Coronary artery (tissue), 2 donors: ENCODE results near the gene CRACR2A.

Source experiments
- DNase-seq: peaks from one replicate; pipeline ENCODE4 v3.0.0-alpha.2; 2017; ENCODE audit warnings: low spot score
- H3K27ac ChIP-seq, 2 donors: fragments of 200-600 bp; sonication (generic); one replicate each; pipeline ENCODE4 v1.5.1; 2016 to 2019
- H3K4me3 ChIP-seq: fragments of 200-600 bp; sonication (generic); 2 replicates; pipeline ENCODE4 v1.5.1; 2016; ENCODE audit warnings: mild to moderate bottlenecking, moderate library complexity
- TF ChIP-seq, protein P1 (sequence below): fragments of 200-600 bp; sonication (generic); IDR thresholded peaks from one replicate; pipeline ENCODE4 v1.5.1; 2019; ENCODE audit warnings: antibody characterized with exemption

The CRACR2A gene

DNA sequence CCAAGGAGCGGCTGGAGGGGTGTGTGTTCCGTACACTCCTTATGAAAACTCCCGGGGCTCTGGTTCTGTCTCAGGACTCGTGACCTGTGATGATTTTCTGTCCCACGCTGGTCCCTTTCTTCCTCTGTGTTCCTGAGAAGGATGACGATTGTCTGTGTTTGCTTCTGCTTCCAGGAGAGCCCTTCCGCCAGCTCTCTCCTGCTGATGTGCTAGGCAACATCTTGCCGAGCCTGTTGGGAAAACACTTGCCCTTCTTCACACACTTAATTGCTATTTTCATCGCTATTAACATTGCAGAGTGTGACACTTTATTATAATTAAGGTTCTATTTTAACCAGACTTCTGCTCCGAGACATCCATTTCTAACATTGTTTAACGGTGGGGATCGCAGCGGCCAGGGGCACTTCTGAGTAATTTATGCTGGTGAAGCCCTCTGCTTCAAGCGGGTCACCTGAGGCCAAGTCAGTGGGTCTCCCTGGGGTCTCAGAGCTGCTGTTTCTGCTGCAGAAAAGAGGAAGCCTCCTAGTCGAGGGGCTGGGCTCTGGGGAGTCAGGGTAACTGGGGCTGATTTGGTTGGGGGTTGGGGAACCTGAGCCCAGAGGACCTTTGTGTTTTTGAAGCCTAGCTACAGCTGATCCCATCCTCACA lies 173.3 kb downstream of the CRACR2A start:
- TF ChIP-seq, protein P1, sequence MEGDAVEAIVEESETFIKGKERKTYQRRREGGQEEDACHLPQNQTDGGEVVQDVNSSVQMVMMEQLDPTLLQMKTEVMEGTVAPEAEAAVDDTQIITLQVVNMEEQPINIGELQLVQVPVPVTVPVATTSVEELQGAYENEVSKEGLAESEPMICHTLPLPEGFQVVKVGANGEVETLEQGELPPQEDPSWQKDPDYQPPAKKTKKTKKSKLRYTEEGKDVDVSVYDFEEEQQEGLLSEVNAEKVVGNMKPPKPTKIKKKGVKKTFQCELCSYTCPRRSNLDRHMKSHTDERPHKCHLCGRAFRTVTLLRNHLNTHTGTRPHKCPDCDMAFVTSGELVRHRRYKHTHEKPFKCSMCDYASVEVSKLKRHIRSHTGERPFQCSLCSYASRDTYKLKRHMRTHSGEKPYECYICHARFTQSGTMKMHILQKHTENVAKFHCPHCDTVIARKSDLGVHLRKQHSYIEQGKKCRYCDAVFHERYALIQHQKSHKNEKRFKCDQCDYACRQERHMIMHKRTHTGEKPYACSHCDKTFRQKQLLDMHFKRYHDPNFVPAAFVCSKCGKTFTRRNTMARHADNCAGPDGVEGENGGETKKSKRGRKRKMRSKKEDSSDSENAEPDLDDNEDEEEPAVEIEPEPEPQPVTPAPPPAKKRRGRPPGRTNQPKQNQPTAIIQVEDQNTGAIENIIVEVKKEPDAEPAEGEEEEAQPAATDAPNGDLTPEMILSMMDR: no peak
- no peak overlapping the region for H3K4me3 ChIP-seq
- H3K27ac ChIP-seq: no peak overlapping the region
- no peak for DNase-seq

DNA sequence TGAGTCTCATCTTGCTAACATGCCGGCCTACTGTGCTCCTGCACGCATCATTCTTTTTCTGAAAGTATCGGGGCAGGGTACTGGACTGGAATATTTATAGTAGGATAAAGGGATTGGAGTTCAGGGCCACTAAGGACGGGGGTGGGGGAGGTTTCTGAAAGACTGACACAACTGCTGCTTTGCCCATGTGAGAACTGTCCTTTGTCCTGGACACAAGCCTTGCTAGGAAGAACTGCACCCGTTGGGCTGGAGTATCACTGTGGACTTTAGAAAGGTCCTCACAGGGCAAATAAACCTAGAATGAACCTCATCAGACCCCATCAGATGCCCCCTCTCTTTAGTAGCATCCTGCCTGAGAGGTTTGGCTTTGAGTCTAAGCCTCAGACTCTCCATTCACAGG lies 174.4 kb downstream of the CRACR2A start:
- no peak overlapping the region for H3K4me3 ChIP-seq
- TF ChIP-seq, protein P1: no peak
- no peak for DNase-seq
- H3K27ac ChIP-seq: no peak overlapping the region

DNA sequence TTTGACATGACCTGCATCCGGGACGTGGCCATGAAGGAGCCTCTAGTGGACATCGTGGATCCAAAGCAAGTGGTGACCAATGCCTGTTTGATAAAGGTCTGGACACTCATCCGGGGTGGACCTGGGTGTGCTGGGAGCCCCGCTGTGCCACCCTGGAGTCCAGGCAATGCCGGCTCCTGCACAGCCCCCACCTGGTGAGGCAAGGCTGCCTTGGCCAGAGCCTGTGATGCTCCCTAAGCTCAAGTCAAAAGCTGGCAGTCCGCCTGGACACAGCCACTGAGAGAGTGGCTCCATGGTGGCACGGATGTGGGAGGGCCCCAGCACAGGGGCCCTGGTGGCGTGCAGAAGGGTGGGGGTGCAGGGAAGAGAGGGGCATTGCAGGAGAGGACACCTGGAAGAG lies 176.0 kb downstream of the CRACR2A start:
- Histone ChIP-seq H3K27ac (no peak overlapping the region), H3K4me3 (no peak overlapping the region)
- DNase-seq: no peak
- TF ChIP-seq, protein P1: no peak

DNA sequence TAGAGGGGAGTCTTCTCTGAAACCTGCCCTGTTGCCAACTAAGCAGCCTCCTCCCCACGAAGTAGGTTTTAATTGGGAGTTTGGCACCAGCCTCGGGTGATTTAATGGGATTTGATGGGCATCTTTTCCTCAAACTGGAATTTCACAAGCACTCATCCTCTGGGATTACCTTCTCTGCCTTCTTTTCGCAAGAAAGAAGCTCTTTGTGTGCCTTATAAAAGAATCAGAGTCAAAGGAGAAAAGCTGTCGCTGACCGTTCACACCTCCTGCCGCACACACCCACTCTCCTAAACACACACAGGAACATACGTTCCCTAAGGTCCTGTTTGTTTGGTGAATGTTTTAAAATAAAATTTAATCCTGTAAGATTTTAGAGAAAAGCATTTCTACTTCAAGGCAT lies 177.9 kb downstream of the CRACR2A start:
- TF ChIP-seq, protein P1: no peak
- no peak overlapping the region for H3K4me3 ChIP-seq
- DNase-seq: no peak
- no peak overlapping the region for H3K27ac ChIP-seq

DNA sequence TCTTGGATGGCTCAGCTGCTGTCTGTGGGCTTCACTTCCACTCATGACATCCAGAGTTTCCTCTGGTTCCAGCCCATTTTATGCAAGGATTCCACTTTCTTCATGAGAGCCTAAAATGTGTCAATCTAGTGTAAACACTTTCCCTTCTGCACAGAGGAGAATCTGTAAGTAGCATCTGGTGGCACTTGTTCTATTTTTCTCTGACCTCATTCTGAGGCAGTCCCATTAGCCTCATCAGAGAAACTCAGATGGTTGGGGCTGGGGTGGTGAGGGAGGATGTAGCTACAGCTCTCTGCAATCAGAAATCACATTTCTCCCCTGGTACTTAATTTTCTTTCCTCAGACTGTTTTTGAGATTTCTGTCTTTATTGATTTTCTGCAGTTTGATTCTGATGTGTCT lies 180.3 kb downstream of the CRACR2A start:
- Histone ChIP-seq H3K27ac (no peak overlapping the region), H3K4me3 (no peak overlapping the region)
- no peak for DNase-seq
- TF ChIP-seq, protein P1: no peak

DNA sequence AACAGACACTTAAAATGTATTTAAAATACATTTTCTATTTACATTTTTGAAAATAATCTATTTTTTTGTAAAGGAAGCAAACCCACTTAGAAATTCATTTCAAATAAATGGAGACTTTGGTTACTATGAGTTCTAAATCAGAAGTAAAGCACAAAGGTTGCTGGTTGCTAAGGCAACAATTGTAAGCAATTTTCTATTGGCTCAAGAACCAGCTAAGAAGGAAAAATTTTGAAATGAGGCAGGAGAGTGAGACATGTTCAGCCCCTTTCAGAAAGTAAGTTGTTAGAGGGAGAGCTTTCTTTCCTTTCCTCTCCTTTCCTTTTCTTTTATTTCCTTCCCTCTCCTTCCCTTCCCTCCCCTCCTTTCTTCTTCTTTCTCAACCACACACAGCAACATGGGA lies 181.2 kb downstream of the CRACR2A start:
- no peak overlapping the region for H3K4me3 ChIP-seq
- TF ChIP-seq, protein P1: no peak
- DNase-seq: no peak
- no peak overlapping the region for H3K27ac ChIP-seq

DNA sequence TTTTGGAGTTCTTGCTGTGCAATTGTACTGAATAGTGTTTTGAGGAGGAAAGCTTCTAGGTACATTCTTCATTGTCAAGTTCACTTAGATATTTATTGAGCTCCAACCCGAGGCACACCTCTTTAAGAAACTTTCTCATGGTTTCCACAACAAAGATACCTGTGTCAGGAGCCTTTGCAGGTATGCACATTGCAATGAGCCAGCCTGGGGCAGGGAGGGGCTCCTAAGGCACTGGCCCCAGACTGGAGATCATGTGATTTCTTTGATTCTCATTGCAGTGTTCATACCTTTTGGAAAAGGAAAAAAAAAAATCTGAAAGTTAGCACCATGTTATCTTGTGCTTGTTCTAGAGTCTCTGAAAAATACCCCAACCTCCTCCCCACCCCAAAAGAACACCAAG lies 181.6 kb downstream of the CRACR2A start:
- Histone ChIP-seq H3K4me3 (no peak overlapping the region), H3K27ac (no peak overlapping the region)
- DNase-seq: no peak
- TF ChIP-seq, protein P1: no peak
